Uterine smooth muscle cell (primary cell): ENCODE data around the gene CCDC83. TPM values are rescaled to one million over a fixed set of nuclear protein-coding genes. Genes with fewer than 3 reads are reported as not detected.

Experiments
- total RNA-seq: library from RNA; depleted of rRNA; stranded (reverse); fragments of >200 nt; gene quantifications from 2 replicates; pipeline ENCODE4 v1.2.3, GENCODE V29; 2014

CCDC83 gene
- total RNA-seq, result not detected in 2 replicates

GRCh38 chr11:85855341-85855656 lies at the start of gene CCDC83:
Gene CCDC83, plus strand, starts transcription at chr11:85855383. Its CDS starts 9,741 bp downstream, at chr11:85865124.

DNA sequence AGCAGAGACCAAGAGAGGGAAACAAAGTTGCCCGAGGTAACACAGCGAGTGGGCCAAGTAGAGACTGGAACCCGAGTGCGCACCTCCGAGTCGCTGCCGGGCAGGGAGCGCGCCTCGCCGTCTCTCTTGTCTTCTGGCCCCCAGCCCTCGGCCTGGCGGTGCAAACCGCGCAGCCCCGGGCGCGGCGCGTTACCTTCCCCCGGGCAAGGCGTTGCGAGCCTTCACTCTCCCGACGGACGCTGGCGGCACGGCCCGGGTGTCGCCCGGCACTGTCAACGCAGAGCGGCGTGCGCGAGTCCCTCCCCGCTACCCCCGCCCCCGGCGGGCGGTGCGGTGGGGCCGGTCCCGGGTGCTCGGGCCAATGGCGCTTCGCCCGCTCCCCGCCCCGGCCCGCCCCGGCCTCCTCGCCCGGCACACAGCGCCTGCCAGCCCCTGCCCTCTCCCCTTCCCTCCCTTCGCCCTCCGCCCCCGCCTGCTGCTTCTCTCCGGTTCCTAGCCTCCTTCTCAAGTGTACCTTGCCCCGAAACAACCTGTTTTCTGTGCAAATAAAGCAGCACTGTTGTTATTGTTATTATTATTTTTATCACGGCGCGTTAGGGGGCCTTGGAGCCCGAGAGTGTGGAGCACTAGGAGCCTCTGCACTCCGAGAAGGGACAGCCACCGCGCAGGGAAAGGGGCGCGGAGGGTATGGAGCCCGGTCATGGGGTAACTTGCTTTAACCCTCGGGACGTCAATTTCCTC lies 44.1 kb upstream of the CCDC83 start, which contains the start of gene SYTL2:
Gene SYTL2 (minus strand): TSS at position 271 of the 741 bp plus-strand sequence. CDS start 53,416 bp downstream, outside the sequence.

Other genes starting within 250 kb of the CCDC83 start
- gene DLG2, start 228.0 kb upstream of the CCDC83 start, total RNA-seq, result 0.75 and 1.1 TPM in 2 replicates
- 76.9 and 79.9 TPM in 2 replicates for gene TMEM126B, start 226.8 kb upstream of the CCDC83 start, total RNA-seq
- 43.7 and 68.8 TPM in 2 replicates for gene TMEM126A, start 207.4 kb upstream of the CCDC83 start, total RNA-seq
- 53.8 and 55.0 TPM in 2 replicates for gene CREBZF, start 190.3 kb upstream of the CCDC83 start, total RNA-seq
- gene CCDC89, start 169.2 kb upstream of the CCDC83 start, total RNA-seq, result 4.0 and 7.9 TPM in 2 replicates
- 7.9 and 11.5 TPM in 2 replicates for gene SYTL2, start 44.2 kb upstream of the CCDC83 start, total RNA-seq
- gene PICALM, start 213.7 kb downstream of the CCDC83 start, total RNA-seq, result 261 and 268 TPM in 2 replicates